Thyroid gland (tissue), 4 donors: ENCODE measurements around the gene CISD3. TPM values are rescaled to one million over a fixed set of nuclear protein-coding genes. Genes with fewer than 3 reads are reported as not detected.

ENCODE experiments used
- DNase-seq, 2 donors: peaks; one replicate each; pipeline ENCODE4 v3.0.0-alpha.2; 2019
- H3K27ac ChIP-seq, 3 donors: fragments of 200-600 bp; sonication (generic); 1 replicate in 2 of 3; 2 replicates in 1 of 3; pipeline ENCODE4 v1.5.1; 2016 to 2019; ENCODE audit warnings: mild to moderate bottlenecking in 1 of 3, moderate library complexity in 1 of 3
- H3K27me3 ChIP-seq: fragments of 200-600 bp; sonication (generic); one replicate; pipeline ENCODE4 v1.5.1; 2019
- H3K36me3 ChIP-seq, 2 donors: fragments of 200-600 bp; sonication (generic); one replicate each; pipeline ENCODE4 v1.5.1; 2016 to 2019
- H3K4me1 ChIP-seq, 2 donors: fragments of 200-600 bp; sonication (generic); one replicate each; pipeline ENCODE4 v1.5.1; 2017 to 2019
- H3K4me3 ChIP-seq, 3 donors: fragments of 200-600 bp; sonication (generic); replicated peaks in 1 of 3; 1 replicate in 2 of 3; 2 replicates in 1 of 3; pipeline ENCODE4 v1.5.1; 2016; ENCODE audit warnings: mild to moderate bottlenecking in 1 of 3
- H3K9me3 ChIP-seq: fragments of 200-600 bp; sonication (generic); one replicate; pipeline ENCODE4 v1.5.1; 2017
- POLR2A ChIP-seq, 2 donors: fragments of 450-650 bp; IDR thresholded peaks; one replicate each; pipeline ENCODE4 v1.6.1; 2017; ENCODE audit warnings: antibody characterized with exemption in 2 of 2, mild to moderate bottlenecking in 2 of 2, moderate library complexity in 1 of 2
- WGBS, 2 donors: methylation state at CpG; one replicate each; pipeline ENCODE4 v1.1.5; 2017; 5-methylcytosine and 5-hydroxymethylcytosine counted together
- intact Hi-C: fragments of 100-400 bp; cut with DNase I; formaldehyde crosslinking; loops from one replicate; pipeline ENCODE4 v1.15.1; 2023
- total RNA-seq, 4 donors: library from RNA; depleted of rRNA; stranded (reverse); fragments of >200 nt; gene quantifications; one replicate each; pipeline ENCODE4 v1.2.3, GENCODE V29; 2016
- TF ChIP-seq, protein P1 (sequence below), 6 experiments: fragments of 200-600 bp in 3 of 6; fragments of 450-650 bp in 3 of 6; sonication (generic) in 3 of 6; IDR thresholded peaks; one replicate each; pipeline ENCODE4 v1.5.1; 2016 to 2019; ENCODE audit warnings: antibody characterized with exemption in 6 of 6, mild to moderate bottlenecking in 2 of 6, inconsistent platforms in 1 of 6, moderate library complexity in 1 of 6

CISD3 gene
- total RNA-seq, 4 donors from 2014 or later, result 12.4 to 29.0 (median 18.2) TPM

DNA sequence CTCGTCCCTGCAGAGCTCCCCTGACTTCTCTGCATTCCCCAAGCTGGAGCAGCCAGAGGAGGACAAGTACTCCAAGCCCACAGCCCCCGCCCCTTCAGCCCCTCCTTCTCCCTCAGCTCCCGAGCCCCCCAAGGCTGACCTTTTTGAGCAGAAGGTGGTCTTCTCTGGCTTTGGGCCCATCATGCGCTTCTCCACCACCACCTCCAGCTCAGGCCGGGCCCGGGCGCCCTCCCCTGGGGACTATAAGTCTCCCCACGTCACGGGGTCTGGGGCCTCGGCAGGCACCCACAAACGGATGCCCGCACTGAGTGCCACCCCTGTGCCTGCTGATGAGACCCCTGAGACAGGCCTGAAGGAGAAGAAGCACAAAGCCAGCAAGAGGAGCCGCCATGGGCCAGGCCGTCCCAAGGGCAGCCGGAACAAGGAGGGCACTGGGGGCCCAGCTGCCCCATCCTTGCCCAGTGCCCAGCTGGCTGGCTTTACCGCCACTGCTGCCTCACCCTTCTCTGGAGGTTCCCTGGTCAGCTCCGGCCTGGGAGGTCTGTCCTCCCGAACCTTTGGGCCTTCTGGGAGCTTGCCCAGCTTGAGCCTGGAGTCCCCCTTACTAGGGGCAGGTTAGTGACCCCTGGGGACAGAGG, 13.7 kb upstream of the CISD3 start:
- WGBS, 2 donors, result 92 to 99% methylated on average over 10 to 14 of the region's 18 CpGs
- Histone ChIP-seq H3K27ac (no peak overlapping the region), H3K36me3 (peaks cover 56 to 84% of the 10 kb centered on the region in 2 donors), H3K9me3 (no peaks in the 10 kb centered on the region), H3K27me3 (no peaks in the 10 kb centered on the region), H3K4me1 (no peaks in the 10 kb centered on the region), H3K4me3 (no peak overlapping the region)
- intact Hi-C loops, result no loop called here
- no peak for DNase-seq
- TF ChIP-seq, protein P1, sequence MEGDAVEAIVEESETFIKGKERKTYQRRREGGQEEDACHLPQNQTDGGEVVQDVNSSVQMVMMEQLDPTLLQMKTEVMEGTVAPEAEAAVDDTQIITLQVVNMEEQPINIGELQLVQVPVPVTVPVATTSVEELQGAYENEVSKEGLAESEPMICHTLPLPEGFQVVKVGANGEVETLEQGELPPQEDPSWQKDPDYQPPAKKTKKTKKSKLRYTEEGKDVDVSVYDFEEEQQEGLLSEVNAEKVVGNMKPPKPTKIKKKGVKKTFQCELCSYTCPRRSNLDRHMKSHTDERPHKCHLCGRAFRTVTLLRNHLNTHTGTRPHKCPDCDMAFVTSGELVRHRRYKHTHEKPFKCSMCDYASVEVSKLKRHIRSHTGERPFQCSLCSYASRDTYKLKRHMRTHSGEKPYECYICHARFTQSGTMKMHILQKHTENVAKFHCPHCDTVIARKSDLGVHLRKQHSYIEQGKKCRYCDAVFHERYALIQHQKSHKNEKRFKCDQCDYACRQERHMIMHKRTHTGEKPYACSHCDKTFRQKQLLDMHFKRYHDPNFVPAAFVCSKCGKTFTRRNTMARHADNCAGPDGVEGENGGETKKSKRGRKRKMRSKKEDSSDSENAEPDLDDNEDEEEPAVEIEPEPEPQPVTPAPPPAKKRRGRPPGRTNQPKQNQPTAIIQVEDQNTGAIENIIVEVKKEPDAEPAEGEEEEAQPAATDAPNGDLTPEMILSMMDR (IDR thresholded peaks at IDR 0.05), result no peak
- TF ChIP-seq POLR2A (IDR thresholded peaks at IDR 0.05), result no peak

DNA sequence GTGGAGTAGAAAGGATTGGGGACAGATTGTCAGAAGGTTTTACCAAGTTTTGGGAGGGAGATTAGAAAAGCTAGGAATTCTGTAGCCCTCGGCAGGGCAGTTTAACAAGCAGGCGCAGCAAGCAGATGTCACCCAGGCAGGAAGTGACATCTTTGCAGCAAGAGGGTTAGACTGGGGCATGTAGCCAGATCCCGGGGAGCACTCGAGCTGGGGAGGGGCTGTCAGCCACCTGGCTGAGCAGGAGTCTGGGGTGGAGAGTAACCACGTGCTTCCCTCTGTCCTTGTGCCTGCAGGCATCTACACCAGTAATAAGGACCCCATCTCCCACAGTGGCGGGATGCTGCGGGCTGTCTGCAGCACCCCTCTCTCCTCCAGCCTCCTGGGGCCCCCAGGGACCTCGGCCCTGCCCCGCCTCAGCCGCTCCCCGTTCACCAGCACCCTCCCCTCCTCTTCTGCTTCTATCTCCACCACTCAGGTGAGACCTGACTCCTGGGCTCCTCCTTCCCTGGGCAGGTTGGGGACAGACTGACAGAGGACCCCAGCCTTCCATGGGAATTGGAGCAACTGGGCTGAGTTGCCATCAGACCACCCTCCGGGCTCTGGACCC, 12.9 kb upstream of the CISD3 start:
- WGBS, 2 donors, result 84 to 86% methylated on average over 12 of the region's 12 CpGs
- TF ChIP-seq POLR2A (IDR thresholded peaks at IDR 0.05), result no peak
- TF ChIP-seq, protein P1 (IDR thresholded peaks at IDR 0.05), result no peak
- peaks cover 56 to 82% of the 10 kb centered on the region in 2 donors for H3K36me3 ChIP-seq

DNA sequence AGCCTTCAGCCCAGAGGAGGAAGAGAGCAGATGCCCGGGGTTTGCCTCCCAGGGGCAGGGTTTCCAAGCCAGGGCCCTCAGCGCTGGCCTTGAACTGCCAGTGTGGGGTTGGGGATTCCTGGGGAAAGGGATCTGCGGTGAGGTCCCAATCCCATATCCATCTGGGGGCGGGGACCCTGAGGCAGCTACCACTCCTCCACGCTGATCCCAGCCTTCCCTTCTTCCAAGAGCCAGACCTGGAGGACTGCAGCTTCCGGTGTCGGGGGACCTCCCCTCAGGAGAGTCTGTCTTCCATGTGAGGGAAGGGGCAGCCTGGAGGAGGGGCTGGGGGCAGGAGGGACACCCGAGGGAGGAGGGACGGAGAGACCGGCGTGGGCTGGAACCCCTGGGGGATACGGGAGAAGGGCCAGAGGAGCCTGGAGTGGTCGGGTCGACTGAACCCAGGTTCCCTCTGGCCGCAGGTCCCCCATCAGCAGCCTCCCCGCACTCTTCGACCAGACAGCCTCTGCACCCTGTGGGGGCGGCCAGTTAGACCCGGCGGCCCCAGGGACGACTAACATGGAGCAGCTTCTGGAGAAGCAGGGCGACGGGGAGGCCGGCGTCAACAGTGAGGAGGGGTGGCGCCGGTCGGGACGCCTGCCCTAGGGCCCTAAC, 10.7 kb upstream of the CISD3 start:
- H3K36me3 ChIP-seq, result peaks cover 55 to 61% of the 10 kb centered on the region in 2 donors
- no peak for DNase-seq
- WGBS, 2 donors, result 87 to 88% methylated on average over 26 to 29 of the region's 29 CpGs
- no peaks in the 10 kb centered on the region for H3K27me3 ChIP-seq
- H3K9me3 ChIP-seq, result no peaks in the 10 kb centered on the region
- H3K4me1 ChIP-seq, result no peaks in the 10 kb centered on the region
- no peak overlapping the region for H3K4me3 ChIP-seq
- no peak overlapping the region for H3K27ac ChIP-seq
- intact Hi-C loops, result no loop called here
- no peak for TF ChIP-seq POLR2A (IDR thresholded peaks at IDR 0.05)
- TF ChIP-seq, protein P1 (IDR thresholded peaks at IDR 0.05), result no peak

More for the DNA sequence above, 12.9 kb upstream of the CISD3 start:
- no peaks in the 10 kb centered on the region for H3K9me3 ChIP-seq
- H3K4me1 ChIP-seq, result no peaks in the 10 kb centered on the region
- no peak overlapping the region for H3K27ac ChIP-seq
- no peaks in the 10 kb centered on the region for H3K27me3 ChIP-seq
- no peak for DNase-seq
- no peak overlapping the region for H3K4me3 ChIP-seq
- intact Hi-C loops, result no loop called here

DNA sequence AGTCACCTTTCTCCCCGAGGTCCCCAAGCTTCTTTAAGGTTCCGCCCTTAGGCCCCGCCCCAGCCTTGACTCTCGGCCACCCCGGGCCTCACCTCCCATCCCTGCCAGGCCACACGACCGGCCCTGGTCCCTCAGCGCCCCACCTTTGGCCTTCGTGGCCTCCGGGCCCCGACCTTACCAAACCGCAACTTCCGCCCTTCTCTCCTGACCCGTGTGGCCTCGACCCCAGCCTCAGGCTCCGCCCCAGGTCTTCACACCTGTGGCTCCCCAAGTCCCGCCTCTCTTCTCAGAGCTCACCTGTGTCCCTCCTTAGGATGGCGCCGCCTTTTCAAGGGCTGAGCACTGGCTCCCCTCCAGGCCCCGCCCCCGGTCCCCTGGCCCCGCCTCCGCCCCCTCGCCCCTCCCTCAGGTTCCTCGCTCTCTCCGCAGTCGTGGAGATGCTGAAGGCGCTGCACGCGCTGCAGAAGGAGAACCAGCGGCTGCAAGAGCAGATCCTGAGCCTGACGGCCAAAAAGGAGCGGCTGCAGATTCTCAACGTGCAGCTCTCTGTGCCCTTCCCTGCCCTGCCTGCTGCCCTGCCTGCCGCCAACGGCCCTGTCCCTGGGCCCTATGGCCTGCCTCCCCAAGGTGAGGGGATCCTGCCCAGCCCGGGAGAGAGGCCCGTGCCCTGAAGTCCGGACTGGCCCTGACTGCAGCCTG, 10.0 kb upstream of the CISD3 start:
- 79 to 86% methylated on average over 30 to 37 of the region's 39 CpGs for WGBS, 2 donors
- H3K36me3 ChIP-seq, result peaks cover 59 to 67% of the 10 kb centered on the region in 2 donors
- TF ChIP-seq POLR2A (IDR thresholded peaks at IDR 0.05), result no peak
- TF ChIP-seq, protein P1 (IDR thresholded peaks at IDR 0.05), result no peak

More for the DNA sequence above, 10.0 kb upstream of the CISD3 start:
- no peaks in the 10 kb centered on the region for H3K27me3 ChIP-seq
- DNase-seq, result no peak
- no peaks in the 10 kb centered on the region for H3K4me1 ChIP-seq
- no peaks in the 10 kb centered on the region for H3K9me3 ChIP-seq
- intact Hi-C loops, result no loop called here
- no peak overlapping the region for H3K4me3 ChIP-seq
- no peak overlapping the region for H3K27ac ChIP-seq
